Neural cell (in vitro differentiated cells): ENCODE data around the gene PUSL1.

Experiments used
- CTCF ChIP-seq: fragments of 450-650 bp; IDR thresholded peaks from 2 replicates; pipeline ENCODE4 v1.5.1; 2014; ENCODE audit warnings: antibody characterized with exemption, mild to moderate bottlenecking, moderate library complexity; ENCODE audit not compliant: poor library complexity, severe bottlenecking
- EP300 ChIP-seq: fragments of 450-650 bp; conservative IDR thresholded peaks from 2 replicates; pipeline ENCODE4 v1.6.1; 2014; ENCODE audit warnings: antibody characterized with exemption, mild to moderate bottlenecking, moderate library complexity; ENCODE audit not compliant: poor library complexity, severe bottlenecking
- EZH2 ChIP-seq: fragments of 200-600, 300-800 bp; shearing (Covaris generic), sonication (generic); IDR thresholded peaks from 2 replicates; pipeline ENCODE4 v1.6.1; 2014; ENCODE audit warnings: antibody characterized with exemption, low read length, borderline replicate concordance, mild to moderate bottlenecking; ENCODE audit not compliant: insufficient read depth, poor library complexity, severe bottlenecking
- POLR2AphosphoS5 ChIP-seq: IDR thresholded peaks from 2 replicates; pipeline ENCODE4 v1.6.1; 2012
- REST ChIP-seq: IDR thresholded peaks from 2 replicates; pipeline ENCODE4 v1.6.1; 2012; ENCODE audit warnings: borderline replicate concordance

- TF ChIP-seq CTCF = no peak
- no peak for TF ChIP-seq REST
- no peak for TF ChIP-seq EP300
- TF ChIP-seq POLR2AphosphoS5 = no peak
- no peak for TF ChIP-seq EZH2
Observed at GRCh38 chr1:1292851-1293250, 15.5 kb upstream of the PUSL1 start.
